ENCODE measurements around the gene CLASP2. TPM values are rescaled to one million over a fixed set of nuclear protein-coding genes. Genes with fewer than 3 reads are reported as not detected.

CLASP2 gene
- total and polyA plus RNA-seq, 8 donors, result 8.5 to 33.5 (median 21.3) TPM

DNA sequence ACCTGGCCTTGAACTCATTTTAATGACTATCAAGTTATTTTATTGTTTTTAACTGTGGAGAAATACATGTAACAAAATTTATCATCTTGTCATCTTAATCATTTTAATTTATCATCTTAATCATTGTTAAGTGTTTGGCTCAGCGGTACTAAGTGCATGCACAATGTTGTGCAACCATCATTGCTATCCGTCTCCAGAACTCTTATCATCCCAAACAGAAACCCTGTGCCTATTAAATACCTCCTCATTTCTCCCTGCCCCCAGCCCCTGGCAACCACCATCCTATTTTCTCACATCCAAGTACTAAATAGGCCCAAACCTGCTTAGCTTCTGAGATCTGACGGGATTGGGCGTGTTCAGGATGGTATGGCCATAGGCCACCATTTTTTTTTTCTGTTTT, 226.3 kb downstream of the CLASP2 start:
- WGBS, 2 donors, result 77 to 83% methylated on average over 4 of the region's 4 CpGs
- ATAC-seq (no peak), DNase-seq (no peak), FAIRE-seq (no peak)
- H3K27ac ChIP-seq, result no peak overlapping the region
- intact Hi-C loops (cut with DNase I), result no loop called here
- no peaks in the 10 kb centered on the region for H3K36me3 ChIP-seq
- no peaks in the 10 kb centered on the region for H3K27me3 ChIP-seq
- TF ChIP-seq, protein P1, sequence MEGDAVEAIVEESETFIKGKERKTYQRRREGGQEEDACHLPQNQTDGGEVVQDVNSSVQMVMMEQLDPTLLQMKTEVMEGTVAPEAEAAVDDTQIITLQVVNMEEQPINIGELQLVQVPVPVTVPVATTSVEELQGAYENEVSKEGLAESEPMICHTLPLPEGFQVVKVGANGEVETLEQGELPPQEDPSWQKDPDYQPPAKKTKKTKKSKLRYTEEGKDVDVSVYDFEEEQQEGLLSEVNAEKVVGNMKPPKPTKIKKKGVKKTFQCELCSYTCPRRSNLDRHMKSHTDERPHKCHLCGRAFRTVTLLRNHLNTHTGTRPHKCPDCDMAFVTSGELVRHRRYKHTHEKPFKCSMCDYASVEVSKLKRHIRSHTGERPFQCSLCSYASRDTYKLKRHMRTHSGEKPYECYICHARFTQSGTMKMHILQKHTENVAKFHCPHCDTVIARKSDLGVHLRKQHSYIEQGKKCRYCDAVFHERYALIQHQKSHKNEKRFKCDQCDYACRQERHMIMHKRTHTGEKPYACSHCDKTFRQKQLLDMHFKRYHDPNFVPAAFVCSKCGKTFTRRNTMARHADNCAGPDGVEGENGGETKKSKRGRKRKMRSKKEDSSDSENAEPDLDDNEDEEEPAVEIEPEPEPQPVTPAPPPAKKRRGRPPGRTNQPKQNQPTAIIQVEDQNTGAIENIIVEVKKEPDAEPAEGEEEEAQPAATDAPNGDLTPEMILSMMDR (IDR thresholded peaks at IDR 0.05), result no peak
- no peaks in the 10 kb centered on the region for H3K9me3 ChIP-seq
- H3K4me1 ChIP-seq, result peaks cover 0 to 4% (median 3%) of the 10 kb centered on the region in 3 donors
- no peak overlapping the region for H3K4me3 ChIP-seq

DNA sequence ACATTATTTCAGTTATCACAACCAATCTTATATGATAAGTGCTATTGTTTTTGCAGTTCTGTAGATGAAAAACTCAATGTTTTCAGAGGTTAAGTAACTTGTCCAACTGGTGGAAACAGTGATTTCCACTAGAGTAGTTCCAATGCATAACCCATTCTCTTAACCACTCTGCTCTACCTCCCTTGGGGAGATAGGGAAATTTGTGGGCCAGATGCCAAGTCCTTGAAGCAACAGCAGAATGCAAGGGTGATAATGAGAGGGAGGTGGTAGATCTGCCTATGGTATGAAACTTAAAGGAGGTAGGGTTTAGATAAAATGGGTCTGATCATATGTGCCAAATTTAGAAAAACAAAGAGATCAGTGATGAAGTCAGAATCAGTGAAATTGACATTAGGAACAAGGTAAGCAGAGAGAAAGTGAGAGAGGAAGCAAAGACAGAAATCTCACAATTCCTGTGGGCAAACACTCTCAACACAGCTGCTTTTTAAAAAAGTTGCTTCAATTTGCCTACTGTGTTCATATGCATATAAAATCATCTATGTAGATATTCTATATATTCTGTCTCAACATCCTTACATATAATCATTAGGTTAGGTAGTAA, 227.3 kb downstream of the CLASP2 start:
- peak in 1 of 4 donors; percentile 40 for ATAC-seq
- no peaks in the 10 kb centered on the region for H3K9me3 ChIP-seq
- H3K36me3 ChIP-seq, result no peaks in the 10 kb centered on the region
- DNase-seq, result no peak
- peaks cover 0 to 4% (median 0%) of the 10 kb centered on the region in 3 donors for H3K4me1 ChIP-seq
- H3K27ac ChIP-seq, result no peak overlapping the region
- intact Hi-C loops (cut with DNase I), result no loop called here
- TF ChIP-seq, protein P1 (IDR thresholded peaks at IDR 0.05), result no peak
- no peak overlapping the region for H3K4me3 ChIP-seq
- FAIRE-seq, result no peak
- no peaks in the 10 kb centered on the region for H3K27me3 ChIP-seq

DNA sequence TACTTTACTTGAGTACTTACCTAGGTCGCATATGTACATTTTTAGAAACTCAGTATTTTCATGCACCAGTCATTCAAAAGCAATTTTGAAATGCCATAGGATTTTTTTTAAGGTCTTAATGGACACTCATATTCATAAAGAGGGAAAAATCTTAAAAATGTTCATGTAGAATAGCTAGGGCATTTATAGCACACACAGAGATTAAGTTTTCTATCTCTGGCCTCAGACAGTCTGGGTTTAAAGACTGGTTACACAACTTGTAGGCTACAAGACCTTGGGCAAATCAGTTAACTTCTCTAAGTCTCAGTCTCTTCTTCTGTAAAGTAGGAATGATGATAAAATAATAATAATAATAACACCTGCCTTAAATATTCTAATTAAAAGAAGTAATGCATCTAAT, 229.4 kb downstream of the CLASP2 start:
- no peak for FAIRE-seq
- ATAC-seq, result no peak
- H3K27me3 ChIP-seq, result no peaks in the 10 kb centered on the region
- TF ChIP-seq, protein P1 (IDR thresholded peaks at IDR 0.05), result no peak
- intact Hi-C loops (cut with DNase I), result no loop called here
- peaks cover 0 to 4% (median 0%) of the 10 kb centered on the region in 3 donors for H3K4me1 ChIP-seq
- H3K9me3 ChIP-seq, result no peaks in the 10 kb centered on the region
- 89 to 94% methylated on average over 1 of the region's 1 CpG for WGBS, 2 donors
- H3K36me3 ChIP-seq, result no peaks in the 10 kb centered on the region
- H3K4me3 ChIP-seq, result no peak overlapping the region
- no peak overlapping the region for H3K27ac ChIP-seq
- no peak for DNase-seq

DNA sequence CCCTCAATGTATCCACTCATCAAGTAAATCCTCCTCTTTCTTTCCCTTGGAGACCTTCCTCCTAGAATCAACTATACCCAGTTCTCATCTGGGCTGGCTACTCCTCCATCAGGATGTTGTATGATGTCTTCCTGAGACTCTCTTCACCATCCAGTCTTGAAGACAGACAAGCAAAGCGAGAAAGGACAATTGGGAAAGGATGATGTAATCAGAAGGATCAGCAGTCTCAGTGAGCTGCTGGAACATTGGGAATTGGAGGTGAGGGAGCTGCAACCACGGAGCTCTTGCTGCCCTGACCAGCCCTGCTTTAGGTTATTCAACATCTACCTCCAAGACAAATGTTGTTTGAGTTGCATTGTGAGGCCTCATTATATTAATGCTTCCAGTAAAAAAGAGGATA, 229.8 kb downstream of the CLASP2 start:
- TF ChIP-seq, protein P1 (IDR thresholded peaks at IDR 0.05), result no peak

DNA sequence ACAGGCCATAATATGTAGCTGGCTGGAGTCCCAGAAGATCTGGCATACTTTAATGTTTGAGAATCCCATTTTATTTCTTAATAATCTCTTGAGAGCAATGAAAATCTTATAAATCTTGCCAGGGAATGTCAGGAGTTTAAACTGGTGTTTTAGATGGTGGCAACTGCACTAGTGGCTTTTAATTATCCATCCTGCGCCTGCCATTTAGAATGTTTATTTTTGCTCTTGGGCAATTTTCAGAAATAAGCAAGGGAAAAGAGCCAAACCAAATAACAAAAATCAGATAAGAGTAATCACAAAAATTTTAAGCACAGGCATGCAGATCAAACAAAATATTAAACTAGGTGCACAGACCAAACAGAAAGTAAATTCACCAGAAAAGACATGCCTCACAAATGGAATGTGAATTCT, 235.9 kb downstream of the CLASP2 start:
- DNase-seq (no peak), FAIRE-seq (no peak), ATAC-seq (peak; percentile 66 to 88 (median 75))
- intact Hi-C loops (cut with DNase I), result no loop called here
- H3K27me3 ChIP-seq, result no peaks in the 10 kb centered on the region
- no peak overlapping the region for H3K27ac ChIP-seq
- no peak overlapping the region for H3K4me3 ChIP-seq
- H3K4me1 ChIP-seq, result peaks cover 5 to 19% (median 14%) of the 10 kb centered on the region in 3 donors
- TF ChIP-seq, protein P1 (IDR thresholded peaks at IDR 0.05), result no peak
- no peaks in the 10 kb centered on the region for H3K9me3 ChIP-seq
- WGBS, 2 donors, result 7 to 9% methylated on average over 1 of the region's 1 CpG
- H3K36me3 ChIP-seq, result no peaks in the 10 kb centered on the region

More for the DNA sequence above, 229.8 kb downstream of the CLASP2 start:
- H3K27ac ChIP-seq, result no peak overlapping the region
- no peak for FAIRE-seq
- no peaks in the 10 kb centered on the region for H3K9me3 ChIP-seq
- peaks cover 0 to 4% (median 0%) of the 10 kb centered on the region in 3 donors for H3K4me1 ChIP-seq
- no peaks in the 10 kb centered on the region for H3K27me3 ChIP-seq
- DNase-seq, result no peak
- intact Hi-C loops (cut with DNase I), result no loop called here
- no peak for ATAC-seq
- no peaks in the 10 kb centered on the region for H3K36me3 ChIP-seq
- no peak overlapping the region for H3K4me3 ChIP-seq
- WGBS, 2 donors, result 88 to 94% methylated on average over 2 of the region's 2 CpGs

Measured in pancreas (tissue), 10 donors.